ENCODE measurements around the gene COG2.
"Not testable (repeated sequence)": the region's sequence is repeated elsewhere in the genome, so short reads cannot be mapped to it uniquely, and the experiment has no call there.

The COG2 gene

GRCh38 chr1:230624097-230624713, 18.1 kb upstream of the COG2 start:
- in situ Hi-C loops (cut with MboI; ENCODE audit: low sequenced_read_pairs) = no loop called here

GRCh38 chr1:230626232-230626631, 16.0 kb upstream of the COG2 start:
- in situ Hi-C loops (cut with MboI; ENCODE audit: low sequenced_read_pairs) = no loop called here

DNA sequence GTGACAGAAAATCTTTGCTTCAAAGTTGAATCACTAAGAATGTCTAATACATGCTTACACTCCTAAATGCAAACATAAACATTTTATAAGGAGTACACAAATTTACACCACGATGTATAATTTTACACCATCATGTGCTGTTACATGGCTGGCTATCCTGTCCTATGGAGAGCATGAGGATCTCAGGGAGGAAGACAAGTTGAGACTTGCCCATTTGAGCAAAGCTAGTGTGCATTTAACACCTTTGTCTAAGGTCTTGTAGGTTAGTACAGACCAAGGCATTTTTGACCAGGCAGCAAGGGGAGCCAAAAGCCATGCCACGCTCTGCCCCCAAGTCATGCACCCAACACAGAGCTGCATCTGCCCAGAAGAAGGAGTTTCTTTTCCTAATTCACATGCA, 14.5 kb upstream of the COG2 start:
- in situ Hi-C loops (cut with MboI; ENCODE audit: low sequenced_read_pairs) = no loop called here

GRCh38 chr1:230629511-230629910, 12.8 kb upstream of the COG2 start:
- in situ Hi-C loops (cut with MboI; ENCODE audit: low sequenced_read_pairs) = no loop called here

DNA sequence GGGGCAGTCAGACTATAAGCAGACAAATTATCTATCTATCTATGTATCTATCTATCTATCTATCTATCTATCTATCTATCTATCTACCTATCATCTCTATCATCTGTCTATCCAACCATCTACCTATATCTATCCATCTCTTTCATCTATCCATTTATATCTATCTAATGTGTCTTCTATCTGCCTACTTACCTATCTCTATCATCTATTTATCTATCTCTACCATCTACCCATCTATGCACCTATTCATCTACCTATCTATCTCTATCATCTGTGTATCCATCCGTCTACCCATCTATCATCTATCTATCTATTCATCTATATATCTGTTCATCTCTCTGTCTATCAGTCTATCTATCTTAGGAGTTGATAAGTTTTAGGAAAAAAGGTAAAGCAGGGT, 10.8 kb upstream of the COG2 start:
- in situ Hi-C loops (cut with MboI; ENCODE audit: low sequenced_read_pairs) = no loop called here

GRCh38 chr1:230632273-230632873, 9.9 kb upstream of the COG2 start:
- in situ Hi-C loops (cut with MboI; ENCODE audit: low sequenced_read_pairs) = no loop called here

DNA sequence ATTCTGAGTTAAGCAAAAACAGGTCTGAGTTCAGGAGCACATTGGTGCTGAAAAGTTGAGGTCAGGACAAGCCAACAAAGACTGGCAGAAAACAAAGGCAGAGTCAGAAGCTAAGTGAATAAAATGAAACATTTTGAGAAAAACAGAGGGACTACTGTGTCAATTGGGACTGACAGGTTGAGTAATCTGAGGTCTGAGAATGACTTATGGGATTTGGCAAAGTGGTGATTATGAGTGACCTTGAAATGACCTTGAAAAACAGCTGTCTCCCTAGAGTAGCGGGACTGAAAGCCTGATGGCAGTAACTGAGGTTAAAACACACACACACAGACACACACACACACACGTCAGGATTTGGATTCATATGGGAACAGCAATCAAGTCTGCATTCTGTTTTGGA, 8.8 kb upstream of the COG2 start:
- in situ Hi-C loops (cut with MboI; ENCODE audit: low sequenced_read_pairs) = no loop called here

GRCh38 chr1:230634384-230634783, 7.9 kb upstream of the COG2 start:
- in situ Hi-C loops (cut with MboI; ENCODE audit: low sequenced_read_pairs) = no loop called here

DNA sequence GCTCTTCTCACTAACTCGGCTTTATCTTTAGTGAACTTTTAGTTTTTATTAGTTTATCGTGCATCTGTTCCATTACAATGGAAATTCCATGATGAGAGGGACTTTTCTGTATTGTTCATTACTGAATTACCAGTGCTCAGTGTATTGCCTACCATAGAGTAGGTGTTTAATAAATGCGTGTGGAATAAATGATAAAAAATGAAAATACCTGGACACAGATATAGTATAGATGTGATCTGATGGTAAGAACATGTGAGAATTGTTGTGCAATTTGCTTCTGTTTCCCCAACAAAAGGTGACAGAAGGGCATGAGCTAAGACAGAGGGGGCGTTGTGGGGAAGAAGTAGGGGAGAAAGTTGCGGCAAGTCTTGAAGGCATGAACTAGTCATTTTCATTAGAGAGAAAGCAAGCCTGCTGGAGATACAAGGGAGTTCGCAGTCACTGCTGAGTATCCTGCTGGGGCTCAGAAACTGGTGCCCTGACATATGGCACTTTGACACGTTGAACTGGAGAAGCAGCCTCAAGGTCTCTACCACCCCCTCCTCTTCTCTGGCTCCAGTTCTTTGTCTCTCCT, 5.6 kb upstream of the COG2 start:
- in situ Hi-C loops (cut with MboI; ENCODE audit: low sequenced_read_pairs) = no loop called here

GRCh38 chr1:230639714-230640209, 2.5 kb upstream of the COG2 start:
- in situ Hi-C loops (cut with MboI; ENCODE audit: low sequenced_read_pairs) = no loop called here

GRCh38 chr1:230641346-230641745, 935 bp upstream of the COG2 start:
- in situ Hi-C loops (cut with MboI; ENCODE audit: low sequenced_read_pairs) = no loop called here

- in situ Hi-C loops (cut with MboI; ENCODE audit: low sequenced_read_pairs) = no loop called here
These were observed 400 bp upstream of the COG2 start for GRCh38 chr1:230641900-230642262.

GRCh38 chr1:230643908-230644307, 1.6 kb downstream of the COG2 start:
- in situ Hi-C loops (cut with MboI; ENCODE audit: low sequenced_read_pairs) = no loop called here

GRCh38 chr1:230646710-230647302, 4.5 kb downstream of the COG2 start:
- in situ Hi-C loops (cut with MboI; ENCODE audit: low sequenced_read_pairs) = no loop called here

DNA sequence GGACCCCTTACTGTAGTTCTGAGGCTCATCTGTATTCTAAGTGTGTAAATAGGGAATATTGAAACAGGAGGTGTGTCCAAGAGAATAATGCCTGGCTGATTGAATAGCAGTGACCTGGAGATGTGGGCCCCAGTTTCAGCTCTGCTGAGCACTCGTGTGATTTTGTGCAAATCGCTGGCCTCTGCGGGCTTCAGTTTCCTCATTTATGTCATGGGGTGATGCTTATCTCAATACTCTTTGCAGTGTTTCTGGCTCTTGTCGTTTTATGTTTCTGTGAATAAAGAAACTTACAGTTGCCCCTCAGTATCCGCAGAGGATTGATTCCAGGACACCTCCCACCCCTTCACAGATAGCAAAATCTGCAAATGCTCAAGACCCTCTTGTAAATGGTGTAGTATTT, 5.0 kb downstream of the COG2 start:
- in situ Hi-C loops (cut with MboI; ENCODE audit: low sequenced_read_pairs) = no loop called here

DNA sequence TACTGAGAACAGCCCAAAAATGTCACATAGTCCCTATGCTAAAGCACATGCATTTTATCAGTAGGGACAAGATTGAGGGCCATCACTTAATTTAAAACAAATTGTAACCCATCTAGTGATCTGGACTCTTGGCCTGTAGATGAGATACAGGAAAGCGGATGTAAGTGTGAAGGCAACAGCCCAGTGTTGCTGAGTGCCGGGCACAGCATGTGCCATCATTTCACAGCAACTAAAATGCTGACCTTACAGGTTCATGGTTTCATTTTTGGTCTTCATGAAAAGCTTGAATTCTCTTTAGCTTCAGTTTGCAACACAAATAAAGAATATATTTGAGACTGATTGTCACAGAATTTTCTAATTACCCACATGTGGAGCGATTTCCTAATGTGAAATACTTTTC, 5.8 kb downstream of the COG2 start:
- in situ Hi-C loops (cut with MboI; ENCODE audit: low sequenced_read_pairs) = no loop called here

GRCh38 chr1:230650300-230650699, 8.0 kb downstream of the COG2 start:
- in situ Hi-C loops (cut with MboI; ENCODE audit: low sequenced_read_pairs) = no loop called here

DNA sequence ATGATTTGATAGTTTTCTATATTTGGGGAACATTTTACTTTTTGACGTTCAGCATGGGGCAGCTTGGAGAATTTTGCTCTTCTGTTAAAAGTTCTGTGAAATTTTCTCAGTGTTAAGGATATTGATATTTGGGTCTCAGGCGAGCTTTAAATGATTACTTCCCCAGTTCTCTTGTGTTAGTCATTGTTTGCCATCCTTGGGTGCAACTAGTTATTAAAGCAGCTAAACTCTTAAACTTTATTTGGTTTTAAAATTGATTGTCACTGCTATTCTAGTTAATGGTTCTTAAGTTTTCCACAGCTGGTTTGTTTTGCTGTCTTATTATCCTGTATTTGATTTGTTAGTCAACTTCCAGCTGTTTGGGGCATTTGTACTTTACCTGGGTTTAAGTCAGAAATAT, 9.0 kb downstream of the COG2 start:
- in situ Hi-C loops (cut with MboI; ENCODE audit: low sequenced_read_pairs) = no loop called here

DNA sequence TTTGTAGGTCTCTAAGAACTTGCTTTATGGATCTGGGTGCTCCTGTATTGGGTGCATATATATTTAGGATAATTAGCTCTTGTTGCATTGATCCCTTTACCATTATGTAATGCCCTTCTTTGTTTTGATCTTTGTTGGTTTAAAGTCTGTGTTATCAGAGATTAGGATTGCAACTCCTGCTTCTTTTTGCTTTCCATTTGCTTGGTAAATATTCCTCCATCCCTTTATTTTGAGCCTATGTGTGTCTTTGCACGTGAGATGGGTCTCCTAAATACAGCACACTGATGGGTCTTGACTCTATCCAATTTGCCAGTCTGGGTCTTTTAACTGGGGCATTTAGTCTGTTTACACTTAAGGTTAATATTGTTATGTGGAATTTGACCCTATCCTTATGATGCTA, 14.4 kb downstream of the COG2 start:
- in situ Hi-C loops (cut with MboI; ENCODE audit: low sequenced_read_pairs) = not testable (repeated sequence)

DNA sequence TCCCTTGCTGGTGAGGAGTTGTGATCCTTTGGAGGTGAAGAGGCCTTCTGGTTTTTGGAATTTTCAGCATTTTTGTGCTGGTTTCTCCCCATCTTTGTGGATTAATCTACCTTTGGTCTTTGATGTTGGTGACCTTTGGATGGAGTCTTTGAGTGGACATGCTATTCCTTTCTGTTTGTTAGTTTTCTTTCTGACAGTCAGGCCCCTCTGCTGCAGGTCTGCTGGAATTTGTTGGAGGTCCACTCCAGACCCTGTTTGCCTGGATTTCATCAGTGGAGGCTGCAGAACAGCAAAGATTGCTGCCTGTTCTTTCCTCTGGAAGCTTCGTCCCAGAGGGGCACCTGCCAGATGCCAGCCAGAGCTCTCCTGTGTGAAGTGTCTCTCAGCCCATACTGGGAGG, 15.8 kb downstream of the COG2 start:
- in situ Hi-C loops (cut with MboI; ENCODE audit: low sequenced_read_pairs) = not testable (repeated sequence)

DNA sequence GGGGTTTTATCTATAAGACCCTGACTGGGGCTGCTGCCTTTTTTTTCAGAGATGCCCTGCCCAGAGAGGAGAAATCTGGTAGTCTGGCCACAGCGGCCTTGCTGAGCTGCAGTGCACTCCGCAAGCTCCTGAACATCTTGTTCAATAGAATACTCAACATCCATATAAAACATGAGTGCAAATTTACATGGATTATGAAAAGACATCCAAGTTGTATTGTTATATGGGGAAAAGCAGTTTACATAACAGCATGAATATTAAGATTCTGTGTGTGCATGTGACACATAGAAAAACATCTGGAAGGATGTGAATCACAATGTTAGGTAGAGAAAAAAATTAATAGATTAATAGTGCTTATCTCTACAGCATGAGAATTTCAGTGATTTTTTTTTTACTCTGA, 16.4 kb downstream of the COG2 start:
- in situ Hi-C loops (cut with MboI; ENCODE audit: low sequenced_read_pairs) = no loop called here

DNA sequence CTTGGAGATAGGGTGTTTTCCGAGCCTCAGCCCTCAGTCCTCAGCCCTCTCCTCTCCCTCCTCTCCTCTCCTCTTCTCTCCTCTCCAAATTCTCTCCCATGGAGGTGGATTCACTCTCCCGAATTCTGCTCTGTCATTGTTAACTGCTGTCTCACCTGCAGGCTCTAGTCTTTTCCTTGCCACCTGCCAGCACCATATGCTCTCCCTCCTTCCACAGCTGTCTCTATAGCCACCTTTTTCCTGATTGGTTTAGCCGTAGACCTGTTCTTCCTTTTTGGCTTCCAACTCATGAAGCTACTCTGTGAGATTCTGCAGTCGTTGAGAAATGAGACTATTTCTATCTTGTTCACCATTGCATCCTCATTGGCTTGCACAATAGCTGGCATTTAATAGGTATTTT, 19.7 kb downstream of the COG2 start:
- in situ Hi-C loops (cut with MboI; ENCODE audit: low sequenced_read_pairs) = no loop called here

Measured in HL-60/S4 treated with retinoic acid at 250 ng/mL for 4 days and 3 days (cell line).